HG03342 (cell line): Measurements from ENCODE around the gene ASAP2.

Source experiments
- ATAC-seq: cut with Tn5 transposase; IDR thresholded peaks from one replicate; pipeline ENCODE4 v1.9.1; 2021; ENCODE audit warnings: mild to moderate bottlenecking, moderate library complexity; ENCODE audit not compliant: unreplicated experiment

The ASAP2 gene

DNA sequence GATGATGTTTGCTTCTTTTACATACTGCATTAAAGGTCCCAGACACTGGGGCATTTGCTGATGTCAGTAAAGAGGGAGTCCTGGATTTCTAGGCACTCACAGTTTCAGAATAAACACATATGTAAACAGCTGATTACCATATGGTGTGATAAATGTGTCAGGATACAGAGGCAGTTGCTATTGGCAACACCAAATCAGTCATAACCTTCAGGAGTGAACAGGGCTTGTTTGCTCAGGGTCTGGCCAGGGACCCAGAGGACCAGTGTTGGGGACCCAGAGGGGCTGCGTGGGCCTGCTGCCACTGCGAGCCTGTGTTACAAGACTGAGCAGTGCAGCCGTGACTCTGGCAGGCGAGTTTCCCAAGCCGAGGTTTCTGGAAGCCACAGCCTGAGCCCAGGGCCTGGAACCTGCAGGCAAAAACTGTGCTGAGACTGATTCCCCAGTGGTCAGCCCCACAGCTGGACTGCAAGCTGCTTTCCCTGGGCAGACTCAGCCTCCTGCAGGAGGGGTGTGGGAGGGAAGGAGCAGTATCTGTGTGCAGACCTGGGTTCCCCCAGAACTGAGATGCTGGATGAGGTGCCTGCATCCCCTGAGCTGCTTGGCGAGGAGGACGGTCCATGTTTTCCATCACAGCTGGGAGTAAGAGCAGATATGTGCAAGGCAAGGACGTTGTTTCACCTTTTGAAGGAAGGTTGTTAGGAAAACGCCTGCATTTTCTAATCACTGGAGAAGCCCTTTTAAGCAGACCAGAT is 23.6 kb downstream of the ASAP2 start:
- ATAC-seq = no peak

DNA sequence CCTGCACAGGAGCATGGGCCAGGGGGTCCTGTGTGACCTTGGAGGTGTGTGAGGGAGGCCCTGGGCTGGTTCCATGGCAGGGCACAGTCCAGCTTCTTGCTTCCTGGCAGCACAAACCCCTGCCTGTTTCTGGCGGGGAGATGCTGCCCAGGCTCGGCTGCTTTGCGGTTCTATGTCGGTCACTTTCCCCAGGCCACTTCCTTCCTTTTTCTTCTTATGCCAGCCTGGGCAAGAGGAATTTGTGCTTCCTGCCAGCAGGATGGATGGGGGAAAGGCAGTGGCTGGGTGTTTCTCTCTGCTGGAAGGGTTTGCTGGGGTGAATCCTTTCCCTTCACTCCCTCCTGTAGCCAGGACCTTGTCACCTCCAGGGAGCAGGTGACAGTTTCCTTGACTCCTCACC is 24.3 kb downstream of the ASAP2 start:
- ATAC-seq = no peak

DNA sequence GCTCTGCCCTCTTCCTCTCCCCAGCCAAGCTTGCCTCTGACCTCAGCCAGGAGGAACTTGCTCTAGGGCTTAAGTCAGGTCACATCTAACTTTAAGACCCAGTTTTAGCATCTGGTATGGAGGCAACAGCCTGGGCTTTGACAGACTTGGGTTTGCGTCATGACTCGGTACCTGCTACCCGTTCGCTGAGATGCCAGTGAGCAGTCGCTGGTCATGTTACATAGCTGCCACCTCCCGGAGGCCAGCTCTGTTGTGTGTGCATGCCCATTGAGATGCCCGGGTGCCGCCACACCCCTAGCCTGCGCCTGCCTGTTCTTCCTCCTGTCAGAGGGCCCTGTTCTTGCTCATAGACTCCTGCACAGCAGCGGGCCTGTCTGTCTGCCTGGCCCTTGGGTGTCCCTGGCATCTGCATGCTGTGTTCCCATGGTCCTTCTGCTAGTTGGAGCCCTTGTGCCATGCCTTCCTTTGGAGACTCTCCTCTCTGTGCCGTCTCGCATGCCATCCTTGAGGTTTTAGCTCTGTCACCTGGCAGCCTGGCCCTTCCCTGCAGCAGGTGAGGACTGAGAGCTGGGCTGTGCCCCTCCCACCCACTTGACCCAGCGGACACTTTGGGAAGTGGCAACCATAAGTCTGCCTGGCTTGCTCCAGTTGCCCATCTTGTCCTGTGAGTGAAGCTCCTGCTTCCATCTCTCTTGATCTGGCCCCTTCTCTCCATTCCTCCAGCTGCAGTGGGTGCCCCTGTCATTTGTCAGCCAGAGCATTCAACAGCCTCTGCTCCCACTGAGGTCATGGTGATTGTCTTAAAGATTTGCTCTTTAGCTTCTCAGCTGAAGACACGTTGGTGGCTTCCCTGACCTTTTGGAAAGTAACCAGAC is 24.9 kb downstream of the ASAP2 start:
- ATAC-seq = no peak

DNA sequence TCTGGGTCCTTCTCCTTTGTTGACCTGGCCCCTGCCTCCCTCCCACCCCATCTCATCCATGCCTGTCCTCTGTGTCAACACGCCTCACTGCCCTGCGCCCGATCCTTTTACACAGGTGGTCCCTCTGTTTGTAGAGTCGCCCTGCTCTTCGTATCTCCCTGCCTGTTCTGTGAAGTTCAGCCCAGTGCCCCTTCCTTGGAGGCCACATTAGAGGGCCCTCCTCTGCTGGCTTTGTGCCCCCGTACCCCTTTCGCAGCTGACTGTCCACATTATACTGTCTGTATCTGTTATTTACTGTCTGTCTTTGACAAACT is 25.5 kb downstream of the ASAP2 start:
- ATAC-seq = no peak

DNA sequence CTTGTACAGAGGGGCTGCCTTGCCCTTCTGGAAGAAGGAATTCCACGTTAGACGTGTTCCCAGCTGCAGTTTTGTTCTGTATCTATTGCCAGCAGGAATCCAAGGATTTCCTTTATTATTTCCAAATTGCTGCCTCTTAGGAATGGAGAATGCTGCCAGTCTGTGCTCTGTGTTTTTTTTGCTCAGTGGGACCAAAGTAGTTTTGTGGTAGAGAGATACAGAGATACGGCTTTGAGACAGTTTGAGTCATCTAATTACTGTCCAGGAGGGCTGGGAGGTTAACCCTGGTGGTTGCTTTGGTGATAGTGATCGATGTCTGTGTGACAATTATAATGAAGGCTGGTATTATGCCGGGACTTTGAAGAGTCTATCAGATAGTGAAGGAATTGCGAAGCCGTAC is 26.3 kb downstream of the ASAP2 start:
- no peak for ATAC-seq

DNA sequence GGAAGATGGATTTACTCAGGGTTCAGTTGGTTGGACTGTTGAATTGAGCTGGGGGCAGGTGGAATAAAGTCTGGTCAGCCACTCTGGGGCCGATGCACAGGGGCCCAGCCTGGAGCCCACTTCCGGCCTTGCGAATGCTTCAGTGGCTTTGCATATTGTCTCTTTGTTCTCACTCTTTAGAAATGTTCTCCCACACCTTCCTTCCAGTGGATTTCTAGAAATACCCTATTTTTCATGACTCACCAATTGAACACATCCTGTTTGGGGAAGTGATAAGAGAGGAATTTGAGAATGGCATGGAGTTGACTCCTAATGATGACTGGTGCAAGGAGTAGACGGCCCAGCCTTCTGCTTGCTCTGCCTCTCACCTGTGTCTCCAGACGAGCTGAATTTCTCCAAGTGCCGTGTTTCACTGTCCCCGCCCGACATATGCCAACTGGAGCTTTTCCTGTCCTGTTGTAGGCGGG is 28.1 kb downstream of the ASAP2 start:
- no peak for ATAC-seq

DNA sequence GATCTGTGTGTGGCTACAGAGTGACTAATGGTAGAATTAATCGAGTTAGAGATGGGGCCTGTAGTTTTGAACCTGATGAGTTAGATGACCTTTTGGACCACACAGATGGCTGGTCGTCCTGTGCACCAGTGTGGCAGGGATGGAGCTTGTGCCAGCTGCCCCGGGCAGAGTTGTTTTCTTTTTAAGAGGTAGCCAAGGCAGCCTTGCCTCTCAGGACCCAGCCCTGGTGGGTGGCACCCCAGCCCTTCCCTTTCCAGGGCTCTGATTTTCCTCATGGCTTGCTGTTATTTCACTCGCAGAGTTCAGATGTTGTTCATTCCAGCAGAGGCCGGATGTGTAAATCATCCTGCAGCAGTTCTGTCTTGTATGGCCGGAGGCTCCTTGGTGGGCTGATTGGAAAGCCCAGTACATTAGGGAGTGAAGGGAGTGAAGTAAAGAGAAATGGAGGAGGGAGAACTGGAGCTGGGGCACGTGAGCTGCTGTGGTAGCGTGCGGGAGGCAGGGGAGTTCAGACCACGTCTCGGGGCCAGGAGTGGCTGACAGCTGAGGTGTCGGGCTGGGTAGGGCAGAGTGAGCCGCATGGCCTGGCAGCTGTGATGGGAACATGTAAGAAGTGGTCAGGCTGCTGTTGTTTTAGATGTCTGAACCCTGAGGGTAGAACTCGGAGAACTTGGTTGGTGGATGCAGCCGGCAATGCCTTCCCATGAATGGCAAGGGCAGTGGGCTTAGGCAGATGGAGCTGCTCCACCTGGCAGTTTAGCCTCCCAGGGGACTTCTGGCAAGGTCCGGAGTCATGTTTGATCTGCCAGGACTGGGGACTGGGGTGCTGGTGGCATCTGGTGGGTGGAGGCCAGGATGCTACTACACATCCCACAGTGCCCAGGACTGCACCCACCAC is 28.8 kb downstream of the ASAP2 start:
- no peak for ATAC-seq

DNA sequence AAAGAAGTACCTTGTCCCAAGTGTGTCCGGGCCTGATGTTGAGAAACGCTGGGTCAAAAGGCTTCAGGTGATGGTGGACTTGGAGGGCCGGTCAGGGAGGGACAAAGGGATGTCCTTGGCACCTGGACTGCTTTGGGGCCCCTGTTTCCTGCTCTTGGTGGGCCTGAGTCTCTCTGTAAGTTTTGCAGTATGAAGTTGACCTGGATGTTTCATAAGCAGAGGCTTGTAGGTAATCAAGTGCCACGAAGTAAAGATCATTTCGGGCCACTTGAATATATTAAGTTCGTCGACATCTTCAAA is 29.4 kb downstream of the ASAP2 start:
- no peak for ATAC-seq

DNA sequence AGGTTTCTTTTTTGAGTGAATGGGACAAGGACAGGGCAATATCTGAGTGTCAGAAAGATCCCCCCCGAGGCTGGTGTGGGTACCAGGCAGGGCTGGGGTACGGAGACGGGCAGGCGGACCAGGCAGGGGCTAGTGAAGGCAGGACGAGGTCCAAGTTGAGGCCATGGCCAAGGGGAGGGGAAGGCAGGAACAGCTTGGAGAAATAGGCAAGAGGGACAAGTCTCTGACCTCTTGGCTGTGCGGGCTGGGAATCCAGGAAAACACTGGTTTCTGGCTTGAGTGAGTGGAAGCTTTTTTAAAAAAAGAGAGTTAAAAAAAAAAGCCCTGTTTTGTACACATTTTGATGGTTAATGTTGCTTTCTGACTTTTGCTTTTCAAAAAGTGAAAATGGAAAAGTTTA is 30.3 kb downstream of the ASAP2 start:
- no peak for ATAC-seq

DNA sequence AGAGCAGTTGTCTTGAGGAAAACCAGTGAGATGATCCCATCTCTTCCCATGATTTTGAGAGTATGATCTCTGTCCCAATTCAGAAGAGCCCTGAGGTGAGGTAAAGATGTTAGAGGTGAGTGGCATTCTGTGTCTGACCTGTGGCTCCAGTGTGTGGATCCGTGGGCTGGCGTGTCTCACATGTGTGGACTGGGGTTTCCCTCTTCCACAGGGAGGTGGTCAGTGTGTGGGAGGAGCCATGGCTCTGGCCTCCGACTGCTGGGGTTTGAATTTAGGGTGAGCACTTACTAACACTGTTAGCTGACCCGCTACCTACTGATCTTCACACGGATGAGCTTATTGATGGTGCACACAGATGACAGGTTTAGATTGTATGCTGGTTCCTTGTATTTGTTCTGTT is 31.2 kb downstream of the ASAP2 start:
- ATAC-seq = no peak

DNA sequence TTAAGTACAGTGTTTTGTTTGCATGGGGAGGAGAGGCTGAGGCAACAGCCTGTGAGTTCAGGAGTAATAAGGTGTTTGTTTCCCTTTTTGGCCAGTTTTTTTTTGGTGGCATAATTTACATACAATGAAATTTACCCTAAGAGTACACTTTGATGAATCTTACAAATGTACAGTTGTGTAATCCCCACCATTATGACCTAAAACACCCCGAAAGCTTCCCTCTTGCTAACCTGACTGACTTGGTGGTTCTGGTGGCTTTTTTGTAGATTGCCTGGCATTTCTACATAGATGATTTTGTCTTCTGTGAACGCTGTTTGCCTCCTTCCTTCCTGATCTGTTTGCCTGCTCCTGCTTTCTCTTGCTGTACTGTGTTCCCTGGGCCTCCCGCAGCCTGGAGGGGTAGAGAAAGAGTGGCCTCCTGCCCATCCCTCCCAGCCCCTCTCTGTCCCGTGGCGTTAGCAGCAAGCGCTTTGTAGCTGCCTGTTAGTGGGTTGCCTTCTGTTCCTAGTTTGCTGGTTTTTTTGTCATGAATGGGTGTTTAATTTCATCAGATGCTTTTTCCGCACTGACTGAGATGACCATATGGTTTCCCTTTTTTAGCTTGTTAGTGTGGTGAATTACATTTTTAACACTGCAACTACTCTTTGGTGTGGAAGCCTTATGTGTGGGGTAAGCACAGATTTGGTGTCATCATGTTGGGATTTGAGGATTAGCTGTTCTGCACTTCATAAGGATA is 32.1 kb downstream of the ASAP2 start:
- ATAC-seq = no peak

DNA sequence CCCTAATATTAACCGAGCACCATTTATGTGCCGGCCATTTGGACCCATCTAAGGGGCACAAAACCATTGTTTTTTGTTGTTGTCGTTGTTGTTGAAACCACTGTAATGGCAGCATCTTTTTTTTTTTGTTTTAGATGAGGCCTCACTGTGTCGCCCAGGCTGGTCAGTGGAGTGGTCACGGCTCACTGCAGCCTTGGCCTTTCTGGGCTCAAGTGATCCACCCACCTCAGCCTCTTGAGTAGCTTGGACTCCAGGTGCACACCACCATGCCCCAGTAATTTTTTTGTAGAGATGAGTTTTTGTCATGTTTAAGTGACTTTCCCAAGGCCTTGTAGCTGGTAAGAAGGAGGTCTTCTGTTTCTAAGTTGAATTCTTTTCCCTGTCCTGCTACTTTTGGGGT is 33.0 kb downstream of the ASAP2 start:
- no peak for ATAC-seq

DNA sequence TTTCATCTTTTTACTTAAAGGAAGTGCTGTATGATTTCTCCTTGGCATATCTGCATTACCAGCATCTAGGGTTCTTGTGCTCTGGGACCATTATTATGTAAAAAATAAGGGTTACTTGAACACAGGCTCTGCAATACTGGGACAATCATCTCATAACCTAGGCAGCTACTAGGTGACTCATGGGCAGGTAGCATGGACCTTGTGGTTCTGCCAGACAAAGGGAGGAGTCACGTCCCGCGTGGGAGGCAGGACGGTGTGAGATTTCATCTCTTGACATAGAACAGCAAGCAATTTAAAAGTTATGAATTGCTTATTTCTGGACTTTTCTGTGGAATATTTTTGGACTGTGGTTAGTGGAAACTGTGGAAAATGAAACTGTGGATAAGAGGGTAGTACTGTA is 34.1 kb downstream of the ASAP2 start:
- ATAC-seq = no peak

DNA sequence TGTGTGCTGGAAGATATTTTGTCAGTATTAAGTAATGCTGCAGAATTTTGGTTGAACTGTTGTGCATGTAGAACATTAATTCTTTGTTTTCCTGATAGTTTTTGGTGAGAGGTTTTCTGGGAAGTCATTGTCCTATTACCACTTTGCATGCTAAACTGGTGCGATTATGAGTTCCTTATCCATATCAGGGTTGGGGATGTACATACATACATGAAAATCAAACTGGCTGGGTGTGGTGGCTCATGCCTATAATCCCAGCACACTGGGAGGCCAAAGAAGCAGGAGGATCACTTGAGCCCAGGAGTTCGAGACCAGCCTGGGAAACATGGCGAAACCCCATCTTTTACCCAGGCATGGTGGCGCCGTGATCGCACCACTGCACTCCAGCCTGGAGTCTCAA is 34.6 kb downstream of the ASAP2 start:
- no peak for ATAC-seq

DNA sequence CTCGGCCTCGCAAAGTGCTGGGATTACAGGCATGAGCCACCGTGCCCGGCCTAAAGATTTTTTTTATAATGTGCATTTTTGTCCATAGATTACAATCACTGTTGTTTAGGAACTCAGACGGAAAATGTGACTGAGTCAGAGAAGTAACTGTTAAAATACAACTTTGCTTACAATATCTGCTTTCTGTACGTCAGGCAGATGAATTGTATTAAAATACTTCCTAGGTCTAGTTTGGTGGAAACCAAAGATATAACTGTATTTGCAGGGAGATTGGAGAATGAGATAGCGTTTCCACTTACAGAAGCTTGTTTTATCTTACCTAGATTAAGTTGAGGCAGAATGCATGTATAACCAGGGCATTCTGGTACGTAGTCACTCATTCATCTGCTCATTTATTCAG is 36.7 kb downstream of the ASAP2 start:
- no peak for ATAC-seq

DNA sequence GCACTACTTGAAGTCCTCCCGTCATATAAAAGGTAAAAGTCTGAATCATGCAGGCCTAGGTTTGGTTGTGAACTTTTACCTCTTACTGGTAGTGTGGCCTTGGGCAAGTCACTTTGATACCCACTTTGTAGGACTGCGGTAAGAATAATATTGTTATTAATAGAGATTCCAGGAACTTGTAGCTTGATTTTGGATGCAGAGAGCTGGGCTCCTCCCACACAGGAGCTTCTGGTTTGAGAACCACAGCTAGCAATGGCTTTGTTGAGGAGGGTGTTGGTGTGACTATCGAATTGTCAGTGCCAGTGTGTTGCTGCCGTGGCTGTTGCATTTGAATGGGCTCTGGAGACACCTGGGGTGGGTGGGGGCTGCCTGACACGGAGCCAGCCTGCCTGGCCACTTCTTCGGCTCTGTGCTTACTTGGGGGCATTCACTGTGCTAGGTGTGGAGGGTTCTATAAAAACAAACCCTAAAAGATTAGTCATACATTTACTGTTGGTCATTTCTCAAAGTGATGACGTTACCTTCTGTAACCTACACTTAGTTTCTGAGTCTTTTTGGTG is 38.5 kb downstream of the ASAP2 start:
- no peak for ATAC-seq

DNA sequence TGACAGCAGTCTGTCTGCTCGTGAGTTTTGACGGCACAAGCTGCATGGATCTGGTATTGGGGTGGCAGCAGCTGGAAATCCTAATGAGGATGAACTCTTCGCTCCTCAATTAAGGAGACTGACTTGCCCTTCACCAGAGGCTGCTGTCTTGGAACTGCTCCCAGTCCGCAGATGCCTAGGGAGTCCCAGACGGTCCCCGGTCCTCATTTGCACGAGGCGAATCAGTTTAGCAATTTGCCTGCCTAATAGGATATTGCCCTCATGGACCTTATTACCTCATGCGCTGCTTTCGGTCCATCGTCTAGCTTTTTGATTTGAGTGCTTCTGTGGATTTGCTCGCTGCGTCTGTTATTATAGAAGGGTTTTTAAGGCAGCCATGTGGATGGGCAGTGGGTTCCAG is 40.6 kb downstream of the ASAP2 start:
- no peak for ATAC-seq

DNA sequence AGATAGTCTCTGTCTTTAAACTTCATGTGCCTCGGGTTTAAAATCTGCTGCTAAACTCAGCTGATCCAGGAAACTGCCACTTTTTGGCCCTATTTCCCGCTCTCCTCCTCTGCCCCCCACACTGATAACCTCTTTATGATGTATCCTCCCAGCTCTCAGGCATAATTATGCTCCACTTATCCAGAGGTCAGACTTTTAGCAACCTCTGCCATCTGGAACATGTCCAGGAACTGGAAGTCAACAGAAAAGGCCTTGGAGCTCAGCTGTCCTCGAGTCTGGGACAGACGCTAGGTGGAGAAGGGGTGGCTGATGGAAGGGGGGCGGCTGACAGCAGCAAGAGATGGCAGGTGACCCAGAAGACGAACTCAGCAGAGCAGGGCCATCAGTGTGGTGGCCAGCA is 41.2 kb downstream of the ASAP2 start:
- no peak for ATAC-seq

DNA sequence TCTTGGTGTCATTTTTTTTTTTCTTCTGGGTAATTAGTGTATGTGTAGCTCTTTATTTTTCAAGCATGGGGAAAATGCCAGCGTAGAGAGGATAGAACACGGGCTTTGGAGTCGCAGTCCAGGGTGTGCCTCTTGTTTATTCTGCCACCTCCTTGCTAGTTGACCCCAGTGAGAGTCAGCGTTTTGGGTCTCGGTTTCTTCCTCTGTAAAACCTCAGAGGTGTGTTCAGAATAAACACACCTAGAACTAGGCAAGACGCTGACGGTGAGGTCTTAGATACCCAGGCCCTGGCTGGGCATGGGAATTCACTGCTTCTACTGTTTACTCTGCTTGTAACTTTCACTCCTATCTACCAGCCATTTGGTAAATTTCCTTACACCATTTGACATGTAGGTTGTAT is 41.8 kb downstream of the ASAP2 start:
- ATAC-seq = no peak

DNA sequence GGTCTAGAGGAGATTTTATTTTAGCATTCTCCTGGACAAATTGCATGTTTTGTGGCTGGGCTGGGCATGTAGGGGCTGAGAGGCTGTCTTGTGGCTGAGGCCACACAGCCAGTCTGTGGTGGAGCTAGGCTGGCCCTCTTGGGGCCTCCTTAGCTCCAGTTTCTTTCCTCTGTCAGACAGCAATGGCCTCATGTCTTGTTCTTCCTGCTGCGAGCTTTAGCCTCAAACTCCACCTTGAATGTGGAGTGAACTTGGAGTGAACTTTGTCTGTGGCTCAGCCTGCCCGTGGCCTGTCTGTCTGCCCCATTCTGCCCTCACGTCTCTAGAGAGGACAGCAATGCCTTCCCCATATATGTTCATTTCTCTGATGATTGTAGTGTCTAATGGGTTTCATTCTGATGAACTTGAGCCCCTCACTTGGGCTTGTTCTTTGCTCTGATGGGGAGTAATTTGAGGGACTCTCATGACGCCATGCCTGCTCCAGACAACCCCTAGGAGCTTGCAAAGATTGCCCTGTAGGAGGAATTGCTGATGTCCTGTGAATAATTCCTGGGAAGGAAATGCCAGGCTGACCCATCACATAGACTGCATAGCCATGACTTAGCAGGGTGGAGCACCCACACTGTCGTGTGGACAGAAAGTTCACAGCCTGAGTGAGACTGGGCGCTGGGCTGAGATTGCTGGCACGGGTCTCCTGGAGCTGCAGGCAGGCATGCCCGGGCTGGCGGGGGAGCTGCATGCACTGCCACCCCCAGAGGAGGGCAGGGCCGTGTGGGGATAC is 42.6 kb downstream of the ASAP2 start:
- no peak for ATAC-seq
